ENCODE results near the gene ORMDL1.

DNA sequence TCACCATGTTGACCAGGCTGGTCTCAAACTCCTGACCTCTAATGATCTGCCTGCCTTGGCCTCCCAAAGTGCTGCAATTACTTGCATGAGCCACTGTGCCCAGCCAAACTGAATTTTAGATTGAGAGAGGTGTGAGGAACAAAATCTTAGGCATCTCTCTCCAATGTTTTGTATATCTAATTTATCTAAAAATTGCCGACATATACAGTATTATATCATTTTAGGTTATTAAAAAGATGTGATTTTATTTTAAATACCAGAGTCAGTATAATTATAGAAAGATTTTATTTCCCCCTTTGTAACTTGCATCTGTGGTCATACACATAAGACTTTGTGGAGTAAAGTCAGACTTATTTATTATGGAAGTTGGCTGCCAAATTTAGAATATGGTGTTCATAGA lies 10.2 kb upstream of the ORMDL1 start:
- no peak for TF ChIP-seq POLR2A (IDR thresholded peaks at IDR 0.05)
- TF ChIP-seq, protein P1, sequence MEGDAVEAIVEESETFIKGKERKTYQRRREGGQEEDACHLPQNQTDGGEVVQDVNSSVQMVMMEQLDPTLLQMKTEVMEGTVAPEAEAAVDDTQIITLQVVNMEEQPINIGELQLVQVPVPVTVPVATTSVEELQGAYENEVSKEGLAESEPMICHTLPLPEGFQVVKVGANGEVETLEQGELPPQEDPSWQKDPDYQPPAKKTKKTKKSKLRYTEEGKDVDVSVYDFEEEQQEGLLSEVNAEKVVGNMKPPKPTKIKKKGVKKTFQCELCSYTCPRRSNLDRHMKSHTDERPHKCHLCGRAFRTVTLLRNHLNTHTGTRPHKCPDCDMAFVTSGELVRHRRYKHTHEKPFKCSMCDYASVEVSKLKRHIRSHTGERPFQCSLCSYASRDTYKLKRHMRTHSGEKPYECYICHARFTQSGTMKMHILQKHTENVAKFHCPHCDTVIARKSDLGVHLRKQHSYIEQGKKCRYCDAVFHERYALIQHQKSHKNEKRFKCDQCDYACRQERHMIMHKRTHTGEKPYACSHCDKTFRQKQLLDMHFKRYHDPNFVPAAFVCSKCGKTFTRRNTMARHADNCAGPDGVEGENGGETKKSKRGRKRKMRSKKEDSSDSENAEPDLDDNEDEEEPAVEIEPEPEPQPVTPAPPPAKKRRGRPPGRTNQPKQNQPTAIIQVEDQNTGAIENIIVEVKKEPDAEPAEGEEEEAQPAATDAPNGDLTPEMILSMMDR (IDR thresholded peaks at IDR 0.05) = no peak

Measured in testis (tissue), 2 donors.